Islet precursor cell (in vitro differentiated cells): ENCODE measurements around the gene C10orf95.

ENCODE experiments used
- DNase-seq: peaks from one replicate; pipeline ENCODE4 v3.0.0-alpha.2; 2018

The C10orf95 gene

DNA sequence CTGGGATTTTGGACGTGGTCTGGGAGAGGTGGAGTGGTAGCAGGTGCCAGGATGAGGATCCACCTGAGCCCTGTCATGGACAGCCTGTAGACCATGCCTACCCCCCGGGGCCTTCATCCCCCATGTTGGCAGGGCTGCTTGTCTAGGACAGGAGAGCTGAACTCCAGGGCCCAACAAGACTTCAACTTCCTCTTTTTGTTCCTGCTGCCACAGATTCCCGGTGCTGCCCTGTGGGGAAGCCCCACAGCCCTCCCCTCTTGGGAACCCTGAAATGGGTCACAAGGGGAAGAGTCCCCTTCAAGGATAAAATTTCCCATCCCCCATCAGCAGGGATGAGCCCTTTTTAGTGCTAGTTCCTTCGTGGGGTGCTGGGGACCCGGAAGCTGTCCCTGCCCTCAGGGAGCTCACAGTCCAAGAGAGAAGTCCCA is 17.7 kb downstream of the C10orf95 start:
- DNase-seq = no peak

DNA sequence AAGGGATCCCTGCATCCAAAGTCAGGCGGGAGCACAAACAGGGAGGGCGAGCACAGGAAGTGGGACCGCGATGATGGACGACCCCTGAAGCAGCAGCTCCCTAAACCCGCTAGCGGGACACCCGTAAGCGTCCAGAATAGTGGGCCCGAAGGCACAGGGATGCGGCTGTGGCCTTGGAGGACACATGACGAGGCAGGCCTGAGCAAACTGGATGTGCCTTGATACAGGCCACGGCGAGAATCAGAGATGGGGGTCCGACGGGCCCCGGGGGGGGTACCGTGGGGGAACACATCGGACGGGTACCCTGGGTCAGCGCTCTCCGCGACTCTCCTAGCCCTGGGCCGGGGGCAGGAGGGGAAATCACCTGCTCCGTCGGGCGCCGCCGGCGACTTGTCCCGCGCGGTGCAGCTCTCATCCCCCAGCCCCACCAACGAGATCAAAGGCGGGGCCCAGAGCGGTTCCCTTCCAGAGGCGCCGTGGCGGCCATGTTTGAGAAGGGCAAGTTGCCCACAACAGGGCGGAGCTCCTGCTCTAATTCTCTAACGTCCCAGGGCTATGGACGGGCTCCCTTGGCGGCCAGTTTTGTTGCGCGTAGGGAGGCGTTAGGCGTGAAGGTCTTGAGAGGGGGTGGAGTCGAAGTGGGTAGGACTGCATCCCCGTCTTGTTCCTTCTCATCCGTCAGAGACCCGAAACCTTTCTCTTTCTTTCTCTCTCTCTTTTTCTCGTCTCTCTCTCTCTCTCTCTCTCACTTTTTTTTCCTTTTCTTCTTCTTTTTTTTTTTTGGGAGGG is 19.0 kb downstream of the C10orf95 start, which contains the start of gene CUEDC2:
TSS of gene CUEDC2 (minus strand) at position 413 of the 789 bp plus-strand sequence. CDS start 7,386 bp downstream, outside the sequence.
- DNase-seq = peak; percentile 98

DNA sequence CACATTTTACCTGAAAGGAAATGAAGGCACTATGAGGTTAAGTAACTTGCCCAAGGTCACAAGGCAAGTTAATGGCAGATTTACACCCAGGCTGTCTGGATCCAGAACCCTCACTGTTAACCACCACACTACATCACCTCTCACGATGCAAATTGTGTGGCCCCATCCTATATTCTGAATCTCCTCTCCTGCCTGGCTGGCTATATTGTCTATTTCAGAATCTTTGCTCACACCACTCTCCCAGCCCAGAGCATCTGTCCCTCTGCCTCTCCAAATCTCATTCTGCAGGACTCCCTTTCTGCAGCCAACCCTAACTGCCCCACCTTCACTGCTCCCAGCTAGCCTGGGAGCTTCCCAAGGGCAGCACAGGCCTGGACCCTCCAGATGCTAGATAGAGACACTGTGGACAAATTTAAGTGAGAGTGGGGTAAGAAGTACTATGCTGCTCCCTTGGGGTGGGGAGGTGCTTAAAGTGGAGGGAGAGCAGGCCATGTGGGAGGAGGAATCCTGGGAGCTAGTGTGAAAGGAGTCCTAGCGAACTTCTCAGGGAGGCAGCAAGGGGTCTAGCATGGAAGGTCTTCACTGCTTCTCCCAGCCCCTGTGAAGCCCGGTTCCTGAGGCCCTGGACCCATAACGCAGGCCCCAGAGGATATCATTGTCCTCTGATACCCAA is 19.8 kb downstream of the C10orf95 start:
- DNase-seq = peak; percentile 67

DNA sequence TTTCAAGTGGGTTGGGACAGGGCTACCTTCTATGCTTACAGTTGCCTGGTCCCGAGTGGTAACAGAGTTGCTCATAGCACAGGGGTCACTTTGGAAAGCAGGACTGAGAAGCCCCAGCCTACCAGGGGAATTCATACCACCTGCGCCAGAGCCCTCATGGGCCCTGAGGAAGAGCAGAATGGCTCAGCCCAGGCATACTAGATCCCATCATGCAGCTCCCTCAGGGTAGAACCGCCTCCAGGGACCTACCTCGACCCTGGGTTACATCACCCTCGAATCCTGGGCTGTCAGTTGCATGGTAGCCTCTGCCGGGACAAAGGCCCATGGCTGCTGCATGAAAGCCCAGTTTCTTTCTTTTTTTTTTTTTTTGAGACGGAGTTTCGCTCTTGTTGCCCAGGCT is 21.9 kb downstream of the C10orf95 start:
- DNase-seq = peak; percentile 51

DNA sequence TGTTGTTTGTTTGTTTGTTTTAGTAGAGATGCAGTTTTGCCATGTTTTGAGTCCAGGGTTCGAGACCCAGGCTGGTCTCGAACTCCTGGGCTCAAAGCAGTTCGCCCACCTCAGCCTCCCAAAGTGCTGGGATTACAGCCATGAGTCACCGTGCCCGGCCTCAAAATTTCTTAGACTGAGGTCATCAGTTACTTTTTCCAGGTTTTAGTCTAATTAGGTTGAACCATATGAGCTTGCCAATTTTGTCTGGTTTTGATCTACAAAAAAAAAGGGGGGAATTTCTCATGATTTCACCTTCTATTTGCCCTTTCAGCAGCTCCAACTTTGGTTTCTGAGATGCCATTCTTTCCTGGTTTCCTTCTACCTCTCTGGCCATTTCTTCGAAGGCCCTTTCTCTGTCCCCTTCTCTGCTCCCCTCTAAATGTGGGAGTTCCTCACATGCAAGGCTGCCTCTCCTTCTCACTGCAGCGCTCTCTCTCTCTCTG is 24.5 kb downstream of the C10orf95 start:
- DNase-seq = no peak

DNA sequence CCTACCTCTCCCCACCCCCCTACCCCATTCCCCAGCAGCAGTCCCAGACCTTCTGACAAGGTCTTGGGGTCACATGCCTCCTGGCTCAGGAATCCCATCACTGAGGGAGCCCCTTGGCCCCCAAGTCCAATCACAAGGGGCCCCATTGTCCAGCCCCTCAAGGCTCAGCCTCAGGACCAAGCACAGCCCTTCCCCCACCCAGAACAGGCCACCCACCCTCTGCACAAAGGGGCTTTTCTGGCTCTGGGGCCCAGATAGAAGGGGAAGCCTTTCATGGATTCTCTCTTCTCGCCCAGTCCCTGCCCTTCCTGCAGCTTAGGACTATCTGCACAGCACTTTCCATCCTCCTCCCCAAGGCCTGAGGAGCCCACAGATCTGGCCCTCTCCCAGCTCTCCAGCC is 25.9 kb downstream of the C10orf95 start:
- DNase-seq = no peak

DNA sequence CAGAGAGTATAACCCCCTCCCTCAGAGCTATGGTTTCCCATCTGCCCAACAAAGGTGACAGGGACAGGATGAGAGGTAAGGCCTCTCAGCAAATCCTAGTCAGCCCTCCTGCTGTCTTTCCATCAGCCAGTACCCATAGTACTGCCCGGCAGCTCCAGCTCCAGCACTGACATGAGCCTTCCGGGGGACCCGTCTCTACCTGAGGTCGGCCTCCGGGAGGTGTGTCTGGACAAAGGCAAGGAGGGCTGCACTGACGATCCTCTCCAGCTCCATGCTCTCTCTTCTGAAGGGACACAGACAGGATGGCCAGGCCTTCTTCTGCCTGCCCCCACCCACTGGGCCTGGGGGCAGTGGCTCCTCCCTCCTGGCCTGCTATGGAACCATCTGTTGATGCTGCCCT is 26.4 kb downstream of the C10orf95 start:
- DNase-seq = no peak

DNA sequence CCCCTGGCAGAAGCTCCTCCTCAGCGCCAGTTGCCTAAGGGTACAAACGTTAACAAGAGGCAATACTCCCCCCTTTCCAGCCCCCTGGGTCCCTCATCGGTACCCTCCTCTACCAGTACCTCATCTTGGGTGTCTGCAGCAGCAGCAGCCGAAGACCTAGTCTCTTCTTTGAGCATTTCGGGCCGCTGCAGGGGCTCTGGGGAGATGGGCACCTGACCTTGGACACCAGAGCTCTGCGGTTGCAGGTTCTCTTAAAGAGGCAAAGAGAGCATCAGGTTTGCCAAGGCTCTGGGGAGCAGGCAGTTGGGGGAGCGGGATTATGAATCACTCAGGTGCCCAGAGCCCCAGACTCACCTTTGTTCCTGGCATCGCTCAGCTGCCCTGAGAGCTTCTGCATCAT is 27.2 kb downstream of the C10orf95 start:
- no peak for DNase-seq

DNA sequence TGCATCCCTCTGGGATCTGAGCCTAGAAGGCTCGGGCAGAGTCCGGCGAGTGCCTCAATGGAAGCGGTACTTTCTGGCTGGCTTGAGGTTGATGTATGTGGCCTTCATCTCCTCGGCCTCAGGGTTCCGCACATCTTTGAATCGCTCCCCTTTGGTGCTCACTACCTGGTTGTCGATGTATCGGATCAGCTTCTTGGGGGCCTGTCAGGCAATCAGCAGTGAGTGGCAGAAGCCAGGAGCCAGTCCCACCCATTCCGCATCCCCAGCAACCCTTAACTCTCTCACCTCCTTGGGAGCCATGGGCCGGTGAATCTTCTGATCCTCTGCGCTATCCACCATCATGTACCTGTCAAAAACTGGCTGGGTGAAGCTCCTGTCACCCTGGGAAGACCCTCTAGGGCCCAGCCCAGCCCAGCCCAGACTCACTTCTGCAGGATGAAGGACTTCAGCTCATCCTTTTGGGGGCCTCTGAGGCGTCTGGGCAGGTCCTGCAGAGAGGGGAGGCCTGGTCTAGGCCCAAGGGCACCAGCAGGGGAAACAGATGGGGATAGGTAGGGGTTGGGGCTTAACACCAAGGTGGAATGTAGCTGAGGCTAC is 27.9 kb downstream of the C10orf95 start:
- DNase-seq = no peak

DNA sequence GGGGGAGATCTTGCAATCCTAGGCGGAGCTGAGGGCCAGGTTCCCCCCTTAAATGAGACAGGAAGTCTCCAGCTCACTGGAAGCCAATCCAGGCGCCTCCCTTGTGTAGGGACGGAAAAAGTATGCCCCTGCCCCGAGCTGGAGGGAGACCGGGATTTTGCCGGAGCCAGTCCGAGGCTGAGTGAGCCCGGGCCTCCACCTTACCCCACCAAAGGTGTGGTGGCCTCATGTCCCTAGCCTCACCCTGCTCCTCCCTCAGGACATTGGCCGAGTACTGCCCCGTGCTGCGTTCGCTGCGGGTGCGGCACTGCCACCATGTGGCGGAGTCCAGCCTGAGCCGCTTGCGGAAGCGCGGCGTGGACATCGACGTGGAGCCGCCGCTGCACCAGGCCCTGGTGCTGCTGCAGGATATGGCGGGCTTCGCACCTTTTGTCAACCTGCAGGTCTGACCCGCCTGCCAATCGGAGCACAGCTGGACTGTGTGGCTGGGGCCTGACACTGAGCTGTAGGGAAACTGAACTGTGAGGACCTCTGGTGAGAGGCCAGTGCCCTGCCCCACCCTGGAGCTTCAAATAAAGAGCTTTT is 28.7 kb downstream of the C10orf95 start:
- DNase-seq = peak; percentile 91

DNA sequence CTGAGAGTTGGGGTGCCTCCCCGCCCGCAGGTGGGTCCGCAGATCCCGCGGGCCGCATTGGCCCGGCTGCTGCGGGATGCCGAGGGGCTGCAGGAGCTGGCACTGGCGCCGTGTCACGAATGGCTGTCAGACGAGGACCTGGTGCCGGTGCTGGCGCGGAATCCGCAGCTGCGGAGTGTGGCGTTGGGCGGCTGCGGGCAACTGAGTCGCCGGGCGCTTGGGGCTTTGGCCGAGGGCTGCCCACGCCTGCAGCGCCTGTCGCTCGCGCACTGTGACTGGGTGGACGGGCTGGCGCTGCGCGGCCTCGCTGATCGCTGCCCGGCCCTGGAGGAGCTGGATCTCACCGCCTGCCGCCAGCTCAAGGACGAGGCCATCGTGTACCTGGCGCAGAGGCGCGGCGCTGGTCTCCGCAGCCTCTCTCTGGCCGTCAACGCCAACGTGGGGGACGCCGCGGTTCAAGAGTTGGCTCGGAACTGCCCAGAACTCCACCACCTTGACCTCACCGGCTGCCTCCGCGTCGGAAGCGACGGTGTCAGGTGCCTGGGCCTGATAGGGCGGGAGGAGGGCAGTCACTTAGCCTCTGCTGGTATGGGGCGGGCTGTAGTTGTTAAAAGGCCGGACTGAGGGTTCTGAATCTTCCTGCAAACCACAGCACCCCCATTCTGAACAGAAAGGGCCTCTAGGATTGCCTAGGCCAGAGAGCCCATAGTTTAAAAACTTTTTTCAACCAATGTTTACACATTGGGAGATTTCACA is 29.4 kb downstream of the C10orf95 start:
- DNase-seq = no peak

DNA sequence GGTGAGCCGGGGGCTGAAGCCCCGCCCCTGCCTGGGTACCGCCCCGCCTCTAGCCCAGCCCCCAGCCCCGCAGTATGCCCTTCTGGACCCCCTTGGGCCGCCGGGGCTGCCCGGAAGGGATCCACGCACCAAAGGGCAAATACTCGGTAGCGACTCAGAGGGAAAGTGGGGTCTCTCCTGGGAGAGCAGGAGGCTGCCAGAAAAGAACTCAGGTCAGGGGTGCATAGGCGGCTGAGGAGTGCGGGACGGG is 29.9 kb downstream of the C10orf95 start:
- no peak for DNase-seq

DNA sequence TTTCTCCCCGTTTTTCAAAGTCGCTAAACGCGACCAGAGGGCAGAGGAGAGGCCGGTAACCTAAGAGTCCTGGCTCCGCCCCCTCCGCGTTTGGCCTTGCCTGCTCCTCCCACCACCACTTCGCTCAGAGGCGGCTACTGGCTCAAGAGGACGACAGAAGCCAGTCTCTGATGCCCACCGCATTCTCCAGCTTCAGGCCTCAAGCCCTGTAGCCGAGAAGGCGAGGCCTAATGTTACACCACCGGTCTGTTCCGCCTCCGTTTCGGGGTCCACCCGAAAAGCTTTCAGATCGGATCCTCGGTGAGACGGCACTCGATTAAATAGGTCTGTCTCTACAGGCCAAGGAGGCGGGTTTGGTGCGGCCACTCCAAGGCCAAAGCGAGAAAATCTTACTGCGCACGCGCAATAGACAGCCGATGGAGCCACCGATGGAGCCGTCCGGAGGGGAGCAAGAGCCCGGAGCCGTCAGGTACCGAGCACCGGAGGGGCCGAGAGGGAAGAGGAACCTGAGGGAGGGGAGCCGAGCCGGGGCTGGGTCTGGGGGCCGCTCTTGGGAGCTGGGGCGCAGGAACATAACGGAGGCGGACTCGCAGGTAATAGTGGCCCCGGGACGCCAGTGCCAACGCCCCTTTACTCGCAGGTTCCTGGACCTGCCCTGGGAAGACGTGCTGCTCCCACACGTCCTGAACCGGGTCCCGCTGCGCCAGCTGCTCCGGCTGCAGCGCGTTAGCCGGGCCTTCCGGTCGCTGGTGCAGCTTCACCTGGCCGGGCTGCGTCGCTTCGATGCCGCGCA is 30.4 kb downstream of the C10orf95 start, which contains the start of gene FBXL15:
TSS of gene FBXL15 (plus strand) at position 123 of the 793 bp plus-strand sequence. CDS start at position 417, 294 bp downstream.
- peak; percentile 98 for DNase-seq

DNA sequence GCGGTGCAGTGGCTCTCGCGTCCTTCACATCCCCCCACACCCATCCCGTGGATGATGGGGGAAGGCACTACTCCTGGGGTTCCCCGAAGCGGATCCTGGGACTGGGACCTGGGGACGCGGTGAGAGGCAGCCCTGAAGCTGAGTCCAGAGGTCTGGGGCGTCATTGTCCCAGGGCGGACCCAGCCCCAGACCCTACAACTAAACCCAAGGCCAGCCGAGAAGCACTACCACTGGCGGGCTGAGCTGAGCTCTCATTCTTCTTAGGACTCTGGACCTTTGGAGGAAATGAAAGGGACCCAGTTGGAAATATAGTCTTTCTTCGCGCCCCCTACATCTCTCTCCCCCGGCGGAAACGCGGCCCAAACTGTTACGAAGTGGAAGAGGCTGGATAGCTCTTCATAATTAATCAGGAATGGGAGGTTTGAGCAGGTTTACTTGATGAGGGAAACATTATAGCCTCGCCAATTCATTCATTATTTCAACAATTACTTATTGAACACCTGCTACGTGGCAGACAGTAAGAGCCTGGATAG is 31.1 kb downstream of the C10orf95 start:
- no peak for DNase-seq

DNA sequence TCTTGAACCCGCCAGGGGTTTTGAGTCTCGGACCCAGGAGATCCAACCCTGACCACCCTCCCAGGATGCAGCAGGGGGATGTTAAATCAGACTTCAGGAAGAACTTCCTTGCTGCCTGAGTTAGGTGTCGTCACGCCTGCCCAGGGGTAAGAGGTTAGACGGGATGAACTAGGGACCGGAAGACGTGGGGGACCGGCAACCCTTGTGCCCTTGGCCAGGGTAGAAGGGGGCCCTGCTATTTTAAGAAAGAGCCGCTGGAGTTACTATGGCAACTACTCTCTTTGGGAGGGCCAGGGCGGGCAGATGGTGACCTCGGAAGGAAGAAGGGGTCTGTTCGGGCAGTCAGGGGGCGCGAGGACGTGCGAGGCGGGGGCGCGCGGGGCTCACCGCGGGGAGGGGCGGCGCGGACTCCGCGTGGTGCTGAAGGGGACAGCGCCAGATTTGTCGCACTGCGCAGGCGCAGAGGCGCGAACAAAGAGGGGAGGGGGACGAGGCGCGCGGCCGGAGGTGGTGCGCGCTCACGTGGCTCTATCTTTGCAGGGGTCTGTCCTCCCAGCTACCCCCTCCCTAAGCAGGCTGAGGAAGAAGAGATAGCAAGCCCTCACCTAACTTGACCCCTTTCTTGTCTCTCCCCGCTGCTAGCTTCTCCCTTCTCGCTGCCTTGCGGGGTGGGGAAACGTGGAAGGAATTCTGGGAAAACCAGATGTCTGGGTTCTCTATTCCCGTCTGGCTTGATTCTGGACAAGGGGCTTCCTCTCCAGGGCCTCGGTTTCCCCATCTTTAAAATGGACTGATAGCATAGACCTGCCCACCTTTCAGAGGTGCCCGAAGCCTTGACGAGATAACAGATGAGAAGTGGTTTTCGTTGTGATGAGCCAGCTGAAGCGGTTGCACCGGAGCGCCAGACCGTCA is 31.8 kb downstream of the C10orf95 start:
- DNase-seq = peak; percentile 77

DNA sequence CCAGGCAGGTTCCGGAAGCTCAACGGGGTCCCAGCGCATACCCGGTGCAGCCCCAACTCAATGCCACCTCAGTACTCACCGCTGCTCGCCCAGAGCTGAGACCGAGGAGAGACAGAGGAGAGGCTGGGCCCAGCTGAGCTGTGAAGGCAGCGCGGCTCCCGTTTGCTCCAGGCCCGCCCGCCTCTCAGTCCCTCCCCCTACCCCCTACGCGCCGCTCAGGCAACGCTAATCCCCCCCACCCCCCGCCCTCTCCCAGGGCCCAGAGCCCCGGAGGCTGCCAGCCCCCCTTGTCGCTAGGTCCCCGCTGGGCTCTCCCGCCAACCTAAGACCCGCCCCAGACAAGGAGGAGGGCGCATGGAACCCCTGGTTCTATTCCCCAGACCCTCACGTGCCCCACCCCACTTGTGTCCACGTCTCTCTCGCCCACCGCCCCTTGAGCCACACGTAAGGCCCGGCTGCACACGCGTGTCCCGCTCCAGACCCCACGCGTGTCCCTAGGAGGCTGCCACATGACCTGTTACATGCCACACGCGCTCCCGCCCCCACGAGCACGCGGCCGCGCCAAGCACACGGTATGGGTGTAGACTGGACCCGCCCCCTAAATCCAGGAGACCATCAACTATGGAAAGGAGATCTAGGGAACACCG is 32.6 kb downstream of the C10orf95 start, which contains the start of gene PSD:
TSS of gene PSD (minus strand) at position 164 of the 647 bp plus-strand sequence. CDS start 1,747 bp downstream, outside the sequence.
- no peak for DNase-seq

DNA sequence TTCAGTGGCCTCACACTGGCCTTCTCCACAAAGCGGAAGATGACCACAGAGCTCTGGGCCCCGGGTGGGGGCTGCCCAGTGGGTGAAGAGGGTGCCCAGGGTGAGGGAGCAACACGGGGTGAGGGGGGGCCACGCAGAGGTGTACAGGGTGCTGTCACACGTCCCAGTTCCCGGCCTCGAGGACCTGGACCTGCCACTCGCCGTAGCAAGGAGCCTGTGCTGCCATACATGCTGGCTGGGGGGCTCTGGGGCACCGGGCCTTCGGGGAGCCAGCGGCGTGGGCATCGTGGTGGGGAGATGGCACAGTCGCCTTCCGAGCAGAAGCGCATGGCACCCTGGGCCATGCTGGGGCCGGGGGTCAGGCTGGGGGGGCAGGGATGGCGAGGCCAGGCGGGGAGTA is 34.6 kb downstream of the C10orf95 start:
- DNase-seq = no peak

DNA sequence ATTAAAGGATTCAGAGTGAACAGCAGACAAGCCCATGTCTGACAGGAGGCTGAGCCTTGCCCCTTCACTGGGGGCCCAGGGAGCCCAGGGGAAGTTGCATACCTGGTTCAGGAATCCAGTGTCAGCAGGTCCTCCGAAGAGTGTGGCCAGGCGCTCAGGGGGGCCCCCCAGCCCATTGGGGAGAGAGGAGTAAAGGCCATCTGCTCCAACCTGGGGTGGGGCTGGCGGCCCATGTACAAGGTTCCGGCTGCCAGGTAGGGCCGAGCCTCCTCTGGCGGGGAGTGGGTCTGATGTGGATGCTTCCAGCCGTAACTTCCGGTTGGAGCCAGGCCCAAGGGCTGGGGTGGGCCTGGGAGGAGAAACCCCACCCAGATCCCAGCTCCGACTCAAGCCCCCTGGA is 35.1 kb downstream of the C10orf95 start:
- no peak for DNase-seq

DNA sequence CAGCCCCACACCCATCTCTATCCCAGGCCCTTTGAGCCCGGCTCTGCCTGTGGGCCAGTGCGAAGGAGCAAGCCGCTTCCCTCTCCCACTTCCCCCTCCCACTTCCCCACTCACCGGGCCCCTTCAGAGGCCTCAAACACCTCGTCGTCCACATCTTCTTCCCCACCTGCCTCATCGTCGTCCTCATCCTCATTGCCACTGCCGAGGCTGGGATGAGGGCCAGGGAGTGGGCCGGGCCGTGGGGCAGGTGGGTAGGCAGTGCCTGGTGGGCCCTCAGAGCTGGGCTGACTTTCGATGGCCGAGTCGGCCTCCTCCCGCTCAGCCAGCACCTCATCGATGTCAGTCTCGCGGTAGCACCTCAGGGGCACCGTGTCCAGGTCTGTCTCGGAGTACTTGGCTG is 36.6 kb downstream of the C10orf95 start:
- no peak for DNase-seq
